Prostate gland (tissue), 2 donors: Measurements from ENCODE around the gene CTF1.

Experiments
- POLR2A ChIP-seq: fragments of 450-650 bp; IDR thresholded peaks from one replicate; pipeline ENCODE4 v1.6.1; 2016; ENCODE audit warnings: antibody characterized with exemption, mild to moderate bottlenecking
- POLR2AphosphoS5 ChIP-seq: sonication (generic); formaldehyde crosslinking; IDR thresholded peaks from one replicate; pipeline ENCODE4 v1.6.1; 2017; ENCODE audit warnings: antibody characterized with exemption
- TF ChIP-seq, protein P1 (sequence below), 4 experiments: fragments of 200-600 bp in 2 of 4; fragments of 450-650 bp in 2 of 4; sonication (generic) in 2 of 4; IDR thresholded peaks; 1 replicate in 3 of 4; 2 replicates in 1 of 4; pipeline ENCODE4 v1.5.1; 2016 to 2019; ENCODE audit warnings: antibody characterized with exemption in 4 of 4, mild to moderate bottlenecking in 2 of 4, moderate library complexity in 2 of 4

DNA sequence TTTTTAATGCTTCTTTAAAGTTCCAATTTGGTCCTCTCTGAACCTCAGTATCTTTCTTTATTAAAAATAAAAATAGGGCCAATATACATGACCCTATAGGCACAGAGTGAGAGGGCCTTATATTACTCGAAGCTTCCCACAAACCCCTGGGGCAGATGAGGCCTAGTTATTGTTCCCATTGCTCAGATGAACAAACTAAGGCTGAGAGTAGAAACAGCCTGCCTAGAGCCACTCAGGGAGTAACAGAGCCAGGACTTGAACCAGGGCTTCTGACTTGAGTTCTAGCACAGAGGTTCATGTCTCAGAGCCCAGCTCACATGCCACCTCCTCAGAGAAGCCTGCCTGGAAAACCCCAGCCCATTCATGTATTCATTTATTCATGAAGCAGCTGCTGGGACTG lies 10.3 kb upstream of the CTF1 start:
- TF ChIP-seq, protein P1, sequence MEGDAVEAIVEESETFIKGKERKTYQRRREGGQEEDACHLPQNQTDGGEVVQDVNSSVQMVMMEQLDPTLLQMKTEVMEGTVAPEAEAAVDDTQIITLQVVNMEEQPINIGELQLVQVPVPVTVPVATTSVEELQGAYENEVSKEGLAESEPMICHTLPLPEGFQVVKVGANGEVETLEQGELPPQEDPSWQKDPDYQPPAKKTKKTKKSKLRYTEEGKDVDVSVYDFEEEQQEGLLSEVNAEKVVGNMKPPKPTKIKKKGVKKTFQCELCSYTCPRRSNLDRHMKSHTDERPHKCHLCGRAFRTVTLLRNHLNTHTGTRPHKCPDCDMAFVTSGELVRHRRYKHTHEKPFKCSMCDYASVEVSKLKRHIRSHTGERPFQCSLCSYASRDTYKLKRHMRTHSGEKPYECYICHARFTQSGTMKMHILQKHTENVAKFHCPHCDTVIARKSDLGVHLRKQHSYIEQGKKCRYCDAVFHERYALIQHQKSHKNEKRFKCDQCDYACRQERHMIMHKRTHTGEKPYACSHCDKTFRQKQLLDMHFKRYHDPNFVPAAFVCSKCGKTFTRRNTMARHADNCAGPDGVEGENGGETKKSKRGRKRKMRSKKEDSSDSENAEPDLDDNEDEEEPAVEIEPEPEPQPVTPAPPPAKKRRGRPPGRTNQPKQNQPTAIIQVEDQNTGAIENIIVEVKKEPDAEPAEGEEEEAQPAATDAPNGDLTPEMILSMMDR (IDR thresholded peaks at IDR 0.05): no peak
- TF ChIP-seq POLR2A (no peak), POLR2AphosphoS5 (no peak)
